ENCODE data around the gene RAD52.

RAD52 gene

GRCh38 chr12:906062-906585, 43.4 kb downstream of the RAD52 start:
- Histone ChIP-seq H3K27me3 (replicated peaks; ENCODE audit: control insufficient read depth, insufficient read depth, low read length, poor library complexity, severe bottlenecking) (no peaks in the 10 kb centered on the region), H3K27ac (ENCODE audit: insufficient read depth, low read length, poor library complexity, severe bottlenecking) (no peak overlapping the region), H3K4me3 (ENCODE audit: insufficient read depth, low read depth, low read length, poor library complexity, severe bottlenecking) (no peak overlapping the region), H3K36me3 (ENCODE audit: control insufficient read depth, insufficient read depth, low read length) (peaks cover 90% of the 10 kb centered on the region), H3K4me1 (ENCODE audit: control insufficient read depth, insufficient read depth, low read length, poor library complexity, severe bottlenecking) (no peaks in the 10 kb centered on the region), H3K9me3 (ENCODE audit: control insufficient read depth, low read length) (no peaks in the 10 kb centered on the region)
- peak in 1 of 3 donors; percentile 2 for DNase-seq

DNA sequence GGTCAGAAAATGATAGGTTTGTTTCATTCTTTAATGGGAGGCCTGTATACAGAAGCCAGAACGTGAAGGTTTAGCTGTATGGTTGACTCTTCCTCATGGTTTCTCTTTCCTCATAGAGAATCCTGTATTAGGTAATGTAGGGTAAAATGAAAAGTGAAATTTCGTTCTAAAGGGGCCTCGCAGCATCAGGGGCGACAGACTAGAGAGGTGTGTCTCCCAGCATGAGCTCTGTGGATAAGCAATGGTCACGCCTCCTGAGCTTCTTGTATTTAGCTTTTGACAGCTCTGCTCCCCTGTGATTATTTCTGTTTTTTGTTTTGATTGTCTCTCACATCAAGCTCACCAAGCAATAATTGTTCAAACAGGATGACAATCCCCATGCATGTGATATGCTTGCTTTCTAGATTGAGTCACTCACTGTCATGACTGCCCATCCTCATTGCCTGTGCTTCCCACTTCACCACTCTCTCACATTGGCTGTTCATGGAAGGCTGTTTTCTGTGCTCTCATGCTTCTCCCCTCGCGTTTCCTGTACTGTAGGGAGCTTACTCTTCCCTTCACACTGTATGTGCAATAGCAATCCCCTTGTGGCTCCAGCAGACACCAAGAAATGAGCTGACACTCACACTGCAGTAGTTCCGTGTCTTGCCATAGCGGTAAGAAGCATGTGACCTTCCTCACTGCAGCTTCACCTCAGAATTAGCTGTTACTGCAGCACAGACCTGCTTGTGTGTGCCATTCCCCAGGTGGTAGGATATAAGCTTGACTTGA, 44.0 kb downstream of the RAD52 start:
- DNase-seq: no peak
- H3K36me3 ChIP-seq (ENCODE audit: control insufficient read depth, insufficient read depth, low read length): peaks cover 90% of the 10 kb centered on the region
- no peak overlapping the region for H3K4me3 ChIP-seq (ENCODE audit: insufficient read depth, low read depth, low read length, poor library complexity, severe bottlenecking)
- no peaks in the 10 kb centered on the region for H3K9me3 ChIP-seq (ENCODE audit: control insufficient read depth, low read length)
- peak overlapping the region; percentile 11 for H3K27ac ChIP-seq (ENCODE audit: insufficient read depth, low read length, poor library complexity, severe bottlenecking)
- H3K4me1 ChIP-seq (ENCODE audit: control insufficient read depth, insufficient read depth, low read length, poor library complexity, severe bottlenecking): no peaks in the 10 kb centered on the region
- H3K27me3 ChIP-seq (replicated peaks; ENCODE audit: control insufficient read depth, insufficient read depth, low read length, poor library complexity, severe bottlenecking): no peaks in the 10 kb centered on the region

GRCh38 chr12:904010-904414, 45.5 kb downstream of the RAD52 start:
- H3K36me3 ChIP-seq (ENCODE audit: control insufficient read depth, insufficient read depth, low read length): peaks cover 87% of the 10 kb centered on the region
- no peak for DNase-seq
- no peak overlapping the region for H3K27ac ChIP-seq (ENCODE audit: insufficient read depth, low read length, poor library complexity, severe bottlenecking)
- H3K4me1 ChIP-seq (ENCODE audit: control insufficient read depth, insufficient read depth, low read length, poor library complexity, severe bottlenecking): no peaks in the 10 kb centered on the region
- no peak overlapping the region for H3K4me3 ChIP-seq (ENCODE audit: insufficient read depth, low read depth, low read length, poor library complexity, severe bottlenecking)
- no peaks in the 10 kb centered on the region for H3K9me3 ChIP-seq (ENCODE audit: control insufficient read depth, low read length)
- no peaks in the 10 kb centered on the region for H3K27me3 ChIP-seq (replicated peaks; ENCODE audit: control insufficient read depth, insufficient read depth, low read length, poor library complexity, severe bottlenecking)

GRCh38 chr12:903055-903454, 46.4 kb downstream of the RAD52 start:
- no peaks in the 10 kb centered on the region for H3K9me3 ChIP-seq (ENCODE audit: control insufficient read depth, low read length)
- no peaks in the 10 kb centered on the region for H3K4me1 ChIP-seq (ENCODE audit: control insufficient read depth, insufficient read depth, low read length, poor library complexity, severe bottlenecking)
- no peaks in the 10 kb centered on the region for H3K27me3 ChIP-seq (replicated peaks; ENCODE audit: control insufficient read depth, insufficient read depth, low read length, poor library complexity, severe bottlenecking)
- H3K36me3 ChIP-seq (ENCODE audit: control insufficient read depth, insufficient read depth, low read length): peaks cover 85% of the 10 kb centered on the region
- no peak overlapping the region for H3K27ac ChIP-seq (ENCODE audit: insufficient read depth, low read length, poor library complexity, severe bottlenecking)
- no peak for DNase-seq
- H3K4me3 ChIP-seq (ENCODE audit: insufficient read depth, low read depth, low read length, poor library complexity, severe bottlenecking): no peak overlapping the region

DNA sequence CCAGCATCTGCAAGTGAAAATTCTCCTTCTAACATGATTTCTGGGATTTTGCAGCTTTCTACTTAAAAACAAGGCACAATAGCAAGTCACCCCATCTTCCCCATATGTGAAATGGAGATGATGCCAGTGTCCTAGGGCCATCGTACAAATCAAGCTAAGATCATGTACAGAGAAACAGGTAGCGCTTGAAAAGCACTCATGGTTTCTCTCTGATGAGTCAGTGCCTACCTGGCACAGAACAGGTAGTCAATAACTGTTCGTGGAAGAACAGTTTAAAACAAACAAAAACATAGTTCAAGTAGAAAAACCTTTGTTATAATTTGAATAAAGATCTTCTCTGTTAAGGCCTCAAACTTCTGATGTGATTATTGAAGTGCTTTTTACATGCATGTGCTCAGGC, 46.9 kb downstream of the RAD52 start:
- no peak overlapping the region for H3K27ac ChIP-seq (ENCODE audit: insufficient read depth, low read length, poor library complexity, severe bottlenecking)
- no peaks in the 10 kb centered on the region for H3K4me1 ChIP-seq (ENCODE audit: control insufficient read depth, insufficient read depth, low read length, poor library complexity, severe bottlenecking)
- no peak for DNase-seq
- H3K27me3 ChIP-seq (replicated peaks; ENCODE audit: control insufficient read depth, insufficient read depth, low read length, poor library complexity, severe bottlenecking): no peaks in the 10 kb centered on the region
- H3K36me3 ChIP-seq (ENCODE audit: control insufficient read depth, insufficient read depth, low read length): peaks cover 85% of the 10 kb centered on the region
- no peak overlapping the region for H3K4me3 ChIP-seq (ENCODE audit: insufficient read depth, low read depth, low read length, poor library complexity, severe bottlenecking)
- no peaks in the 10 kb centered on the region for H3K9me3 ChIP-seq (ENCODE audit: control insufficient read depth, low read length)

DNA sequence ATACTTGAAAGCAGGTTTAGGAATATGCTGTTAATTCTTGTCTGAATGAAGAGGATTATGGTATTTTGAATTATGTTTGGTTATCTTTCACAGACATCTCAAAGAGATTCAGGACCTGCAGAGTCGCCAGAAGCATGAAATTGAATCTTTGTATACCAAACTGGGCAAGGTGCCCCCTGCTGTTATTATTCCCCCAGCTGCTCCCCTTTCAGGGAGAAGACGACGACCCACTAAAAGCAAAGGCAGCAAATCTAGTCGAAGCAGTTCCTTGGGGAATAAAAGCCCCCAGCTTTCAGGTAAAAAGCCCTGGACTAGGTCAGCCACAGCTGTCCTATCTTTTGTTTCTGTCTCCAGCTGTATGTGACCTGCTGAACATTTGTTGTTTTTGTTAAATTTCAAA, 52.1 kb downstream of the RAD52 start:
- no peaks in the 10 kb centered on the region for H3K4me1 ChIP-seq (ENCODE audit: control insufficient read depth, insufficient read depth, low read length, poor library complexity, severe bottlenecking)
- DNase-seq: no peak
- H3K9me3 ChIP-seq (ENCODE audit: control insufficient read depth, low read length): no peaks in the 10 kb centered on the region
- H3K27ac ChIP-seq (ENCODE audit: insufficient read depth, low read length, poor library complexity, severe bottlenecking): no peak overlapping the region
- peaks cover 77% of the 10 kb centered on the region for H3K36me3 ChIP-seq (ENCODE audit: control insufficient read depth, insufficient read depth, low read length)
- no peak overlapping the region for H3K4me3 ChIP-seq (ENCODE audit: insufficient read depth, low read depth, low read length, poor library complexity, severe bottlenecking)
- no peaks in the 10 kb centered on the region for H3K27me3 ChIP-seq (replicated peaks; ENCODE audit: control insufficient read depth, insufficient read depth, low read length, poor library complexity, severe bottlenecking)

- Histone ChIP-seq H3K4me3 (ENCODE audit: insufficient read depth, low read depth, low read length, poor library complexity, severe bottlenecking) (no peak overlapping the region), H3K27ac (ENCODE audit: insufficient read depth, low read length, poor library complexity, severe bottlenecking) (no peak overlapping the region), H3K36me3 (ENCODE audit: control insufficient read depth, insufficient read depth, low read length) (peaks cover 71% of the 10 kb centered on the region), H3K4me1 (ENCODE audit: control insufficient read depth, insufficient read depth, low read length, poor library complexity, severe bottlenecking) (no peaks in the 10 kb centered on the region), H3K27me3 (replicated peaks; ENCODE audit: control insufficient read depth, insufficient read depth, low read length, poor library complexity, severe bottlenecking) (no peaks in the 10 kb centered on the region), H3K9me3 (ENCODE audit: control insufficient read depth, low read length) (no peaks in the 10 kb centered on the region)
- DNase-seq: no peak
Observed at GRCh38 chr12:896031-896430, 53.5 kb downstream of the RAD52 start.

DNA sequence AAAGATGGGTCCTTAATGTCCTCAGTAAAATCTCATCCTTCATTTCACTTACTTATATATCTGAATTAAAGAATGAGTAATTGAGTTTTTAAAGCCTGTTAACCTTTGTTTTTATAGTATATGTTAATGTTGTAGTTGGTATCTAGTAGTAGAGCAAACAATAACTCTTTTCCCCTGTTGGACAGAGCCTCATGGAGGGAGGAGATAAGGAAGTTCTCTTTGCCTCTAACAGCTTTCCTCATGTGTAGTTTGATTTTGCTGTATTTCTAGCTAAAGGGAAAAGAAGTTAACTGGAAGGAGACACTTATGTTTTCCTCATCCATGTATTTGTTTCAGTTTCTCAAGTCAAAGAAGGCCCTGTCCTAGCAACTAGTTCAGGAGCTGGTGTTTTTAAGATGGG, 55.3 kb downstream of the RAD52 start:
- H3K4me3 ChIP-seq (ENCODE audit: insufficient read depth, low read depth, low read length, poor library complexity, severe bottlenecking): no peak overlapping the region
- no peak overlapping the region for H3K27ac ChIP-seq (ENCODE audit: insufficient read depth, low read length, poor library complexity, severe bottlenecking)
- no peaks in the 10 kb centered on the region for H3K27me3 ChIP-seq (replicated peaks; ENCODE audit: control insufficient read depth, insufficient read depth, low read length, poor library complexity, severe bottlenecking)
- no peaks in the 10 kb centered on the region for H3K9me3 ChIP-seq (ENCODE audit: control insufficient read depth, low read length)
- no peaks in the 10 kb centered on the region for H3K4me1 ChIP-seq (ENCODE audit: control insufficient read depth, insufficient read depth, low read length, poor library complexity, severe bottlenecking)
- DNase-seq: no peak
- peaks cover 65% of the 10 kb centered on the region for H3K36me3 ChIP-seq (ENCODE audit: control insufficient read depth, insufficient read depth, low read length)

DNA sequence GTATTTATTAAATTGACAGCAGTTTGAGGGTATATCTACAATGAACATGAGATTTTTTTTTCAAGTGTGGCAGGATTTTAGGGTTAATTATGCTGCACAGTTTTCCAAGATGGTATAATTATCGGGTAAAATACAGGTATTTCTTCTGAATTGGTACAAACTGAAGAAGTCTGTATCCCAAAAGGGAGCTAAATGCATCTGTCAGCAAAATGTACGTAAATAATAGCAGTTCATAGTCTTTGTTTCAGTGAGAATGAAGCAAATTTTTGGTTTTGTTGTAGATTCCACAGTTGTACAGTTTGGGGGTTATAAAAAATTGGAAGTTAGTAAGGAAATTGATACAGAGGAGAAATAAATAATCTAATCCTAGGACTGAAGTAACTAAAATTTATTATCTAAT, 63.3 kb downstream of the RAD52 start:
- H3K27me3 ChIP-seq (replicated peaks; ENCODE audit: control insufficient read depth, insufficient read depth, low read length, poor library complexity, severe bottlenecking): no peaks in the 10 kb centered on the region
- no peak overlapping the region for H3K4me3 ChIP-seq (ENCODE audit: insufficient read depth, low read depth, low read length, poor library complexity, severe bottlenecking)
- H3K9me3 ChIP-seq (ENCODE audit: control insufficient read depth, low read length): no peaks in the 10 kb centered on the region
- no peak overlapping the region for H3K27ac ChIP-seq (ENCODE audit: insufficient read depth, low read length, poor library complexity, severe bottlenecking)
- peaks cover 76% of the 10 kb centered on the region for H3K36me3 ChIP-seq (ENCODE audit: control insufficient read depth, insufficient read depth, low read length)
- DNase-seq: no peak
- no peaks in the 10 kb centered on the region for H3K4me1 ChIP-seq (ENCODE audit: control insufficient read depth, insufficient read depth, low read length, poor library complexity, severe bottlenecking)

GRCh38 chr12:885701-886100, 63.8 kb downstream of the RAD52 start:
- Histone ChIP-seq H3K4me1 (ENCODE audit: control insufficient read depth, insufficient read depth, low read length, poor library complexity, severe bottlenecking) (no peaks in the 10 kb centered on the region), H3K27ac (ENCODE audit: insufficient read depth, low read length, poor library complexity, severe bottlenecking) (no peak overlapping the region), H3K9me3 (ENCODE audit: control insufficient read depth, low read length) (no peaks in the 10 kb centered on the region), H3K36me3 (ENCODE audit: control insufficient read depth, insufficient read depth, low read length) (peaks cover 81% of the 10 kb centered on the region), H3K4me3 (ENCODE audit: insufficient read depth, low read depth, low read length, poor library complexity, severe bottlenecking) (no peak overlapping the region), H3K27me3 (replicated peaks; ENCODE audit: control insufficient read depth, insufficient read depth, low read length, poor library complexity, severe bottlenecking) (no peaks in the 10 kb centered on the region)
- DNase-seq: no peak

Data from effector memory CD4-positive, alpha-beta T cell (primary cell).